Measurements from ENCODE around the gene GRAP2. TPM values are rescaled to one million over a fixed set of nuclear protein-coding genes. Genes with fewer than 3 reads are reported as not detected.

GRAP2 gene
- total RNA-seq, 1 donor from 2014 or later = not detected

- H3K27ac Mint-ChIP-seq = no peak overlapping the region
- peaks cover 28% of the 10 kb centered on the region for H3K27me3 Mint-ChIP-seq (ENCODE audit: insufficient read depth, low read depth)
- Histone ChIP-seq H3K4me1 (peaks cover 19% of the 10 kb centered on the region), H3K4me2 (peak overlapping the region; percentile 66), H3K9me3 (ENCODE audit: low read depth) (no peaks in the 10 kb centered on the region), H3K4me3 (peak overlapping the region; percentile 12), H3K9ac (no peak overlapping the region), H3K79me2 (ENCODE audit: low read depth) (no peaks in the 10 kb centered on the region), H4K20me1 (ENCODE audit: low read depth) (peaks cover 3% of the 10 kb centered on the region), H3K27ac (no peak overlapping the region), H3K36me3 (no peaks in the 10 kb centered on the region), H2AFZ (replicated peaks) (no peak overlapping the region), H3K27me3 (peaks cover 84% of the 10 kb centered on the region), H3F3A (ENCODE audit: low read depth) (peaks cover 49% of the 10 kb centered on the region)
- H3K4me3 Mint-ChIP-seq = peak overlapping the region; percentile 41
- H3K36me3 Mint-ChIP-seq = no peaks in the 10 kb centered on the region
- H3K9me3 Mint-ChIP-seq = no peaks in the 10 kb centered on the region
- TF ChIP-seq CTCF (IDR thresholded peaks at IDR 0.05) (no peak), EZH2phosphoT487 (IDR thresholded peaks at IDR 0.05) (no peak), EZH2 (IDR thresholded peaks at IDR 0.05) (no peak)
- H3K4me1 Mint-ChIP-seq = peaks cover 41% of the 10 kb centered on the region
- no peak for DNase-seq (ENCODE audit: low spot score)
These were observed 93.2 kb downstream of the GRAP2 start for GRCh38 chr22:39994041-39994565.

- peak within 1 kb of the TSS; percentile 17 for H3K4me3 ChIP-seq
- H3K4me1 Mint-ChIP-seq = peaks cover 48% of the 10 kb centered on the region
These were observed 93.9 kb downstream of the GRAP2 start, which contains the start of gene FAM83F for GRCh38 chr22:39994566-39995392. FAM83F (plus strand) TSS chr22:39994954; CDS start chr22:39995043, 89 bp downstream.

More at GRCh38 chr22:39994566-39995392, 93.9 kb downstream of the GRAP2 start, which contains the start of gene FAM83F:
- Histone ChIP-seq H3K27ac (no peak within 1 kb of the TSS), H3K4me1 (peaks cover 26% of the 10 kb centered on the region), H3K9ac (no peak within 1 kb of the TSS), H3K9me3 (ENCODE audit: low read depth) (no peaks in the 10 kb centered on the region), H2AFZ (replicated peaks) (no peak within 1 kb of the TSS), H3K27me3 (peaks cover 77% of the 10 kb centered on the region), H3K79me2 (ENCODE audit: low read depth) (no peaks in the 10 kb centered on the region), H3K36me3 (no peaks in the 10 kb centered on the region), H4K20me1 (ENCODE audit: low read depth) (peaks cover 3% of the 10 kb centered on the region), H3K4me2 (peak within 1 kb of the TSS; percentile 66), H3F3A (ENCODE audit: low read depth) (peaks cover 55% of the 10 kb centered on the region)
- peak; percentile 59 for TF ChIP-seq EZH2phosphoT487 (IDR thresholded peaks at IDR 0.05)
- TF ChIP-seq EZH2 (IDR thresholded peaks at IDR 0.05) = peak; percentile 91
- no peak for TF ChIP-seq CTCF (IDR thresholded peaks at IDR 0.05)
- no peak within 1 kb of the TSS for H3K27ac Mint-ChIP-seq
- no peaks in the 10 kb centered on the region for H3K9me3 Mint-ChIP-seq
- peak within 1 kb of the TSS; percentile 41 for H3K4me3 Mint-ChIP-seq
- no peaks in the 10 kb centered on the region for H3K36me3 Mint-ChIP-seq
- DNase-seq (ENCODE audit: low spot score) = peak; percentile 78
- H3K27me3 Mint-ChIP-seq (ENCODE audit: insufficient read depth, low read depth) = peaks cover 29% of the 10 kb centered on the region

Measured in neural progenitor cell (in vitro differentiated cells).